MM.1S (cell line): ENCODE results near the gene COMTD1.
"Not testable (repeated sequence)": the region's sequence is repeated elsewhere in the genome, so short reads cannot be mapped to it uniquely, and the experiment has no call there.

Source experiments
- DNase-seq: peaks from one replicate; pipeline ENCODE4 v3.0.0-alpha.2; 2015
- H2AFZ ChIP-seq: fragments of 300-600 bp; sonication (generic); 2 replicates; pipeline ENCODE4 v1.6.0; 2016; ENCODE audit warnings: antibody characterized with exemption, low read length
- H3F3A ChIP-seq: fragments of 300-600 bp; sonication (generic); 2 replicates; pipeline ENCODE4 v1.6.1; 2016; ENCODE audit warnings: mild to moderate bottlenecking, antibody characterized with exemption, low read length, moderate library complexity, mixed read lengths; ENCODE audit not compliant: insufficient read depth
- H3K27ac ChIP-seq: fragments of 300-600 bp; sonication (generic); 2 replicates; pipeline ENCODE4 v1.5.1; 2016; ENCODE audit warnings: mild to moderate bottlenecking, low read length
- H3K27me3 ChIP-seq: fragments of 300-600 bp; sonication (generic); replicated peaks from 2 replicates; pipeline ENCODE4 v1.6.0; 2016; ENCODE audit warnings: low read length; ENCODE audit not compliant: insufficient read depth
- H3K36me3 ChIP-seq: fragments of 300-600 bp; sonication (generic); replicated peaks from 2 replicates; pipeline ENCODE4 v1.6.1; 2016; ENCODE audit warnings: mild to moderate bottlenecking, low read length, mixed read lengths; ENCODE audit not compliant: insufficient read depth
- H3K4me1 ChIP-seq: fragments of 300-600 bp; sonication (generic); 2 replicates; pipeline ENCODE4 v1.6.1; 2016; ENCODE audit warnings: low read length, mixed read lengths
- H3K4me2 ChIP-seq: fragments of 300-600 bp; sonication (generic); 2 replicates; pipeline ENCODE4 v1.6.0; 2016; ENCODE audit warnings: low read depth, low read length
- H3K4me3 ChIP-seq: fragments of 300-600 bp; sonication (generic); 2 replicates; pipeline ENCODE4 v1.5.1; 2016; ENCODE audit warnings: low read length, mixed read lengths
- H3K79me2 ChIP-seq: fragments of 300-600 bp; sonication (generic); 2 replicates; pipeline ENCODE4 v1.6.1; 2016; ENCODE audit warnings: mixed run types, low read length, mixed read lengths
- H3K9ac ChIP-seq: fragments of 300-600 bp; sonication (generic); 2 replicates; pipeline ENCODE4 v1.6.1; 2016; ENCODE audit warnings: low read length, mixed read lengths
- H3K9me2 ChIP-seq: fragments of 300-600 bp; sonication (generic); replicated peaks from 2 replicates; pipeline ENCODE4 v1.6.1; 2016; ENCODE audit warnings: mild to moderate bottlenecking, low read length, mixed read lengths; ENCODE audit not compliant: insufficient read depth
- H3K9me3 ChIP-seq: fragments of 300-600 bp; sonication (generic); replicated peaks from 2 replicates; pipeline ENCODE4 v1.6.1; 2016; ENCODE audit warnings: mild to moderate bottlenecking, low read length, mixed read lengths; ENCODE audit not compliant: insufficient read depth
- H4K20me1 ChIP-seq: fragments of 300-600 bp; sonication (generic); 2 replicates; pipeline ENCODE4 v1.6.1; 2016; ENCODE audit warnings: mild to moderate bottlenecking, low read length, moderate library complexity, mixed read lengths; ENCODE audit not compliant: insufficient read depth
- CTCF ChIP-seq: fragments of 300-600 bp; sonication (generic); IDR thresholded peaks from 2 replicates; pipeline ENCODE4 v1.5.1; 2016; ENCODE audit warnings: antibody characterized with exemption, low read length, mixed read lengths
- EZH2 ChIP-seq: fragments of 300-600 bp; sonication (generic); optimal IDR thresholded peaks from 2 replicates; pipeline ENCODE3; 2017; ENCODE audit warnings: low read depth, mild to moderate bottlenecking, antibody characterized with exemption, low read length, mixed read lengths
- EZH2phosphoT487 ChIP-seq: fragments of 300-600 bp; sonication (generic); IDR thresholded peaks from 2 replicates; pipeline ENCODE4 v1.6.1; 2018; ENCODE audit warnings: antibody characterized with exemption, low read length

The COMTD1 gene

DNA sequence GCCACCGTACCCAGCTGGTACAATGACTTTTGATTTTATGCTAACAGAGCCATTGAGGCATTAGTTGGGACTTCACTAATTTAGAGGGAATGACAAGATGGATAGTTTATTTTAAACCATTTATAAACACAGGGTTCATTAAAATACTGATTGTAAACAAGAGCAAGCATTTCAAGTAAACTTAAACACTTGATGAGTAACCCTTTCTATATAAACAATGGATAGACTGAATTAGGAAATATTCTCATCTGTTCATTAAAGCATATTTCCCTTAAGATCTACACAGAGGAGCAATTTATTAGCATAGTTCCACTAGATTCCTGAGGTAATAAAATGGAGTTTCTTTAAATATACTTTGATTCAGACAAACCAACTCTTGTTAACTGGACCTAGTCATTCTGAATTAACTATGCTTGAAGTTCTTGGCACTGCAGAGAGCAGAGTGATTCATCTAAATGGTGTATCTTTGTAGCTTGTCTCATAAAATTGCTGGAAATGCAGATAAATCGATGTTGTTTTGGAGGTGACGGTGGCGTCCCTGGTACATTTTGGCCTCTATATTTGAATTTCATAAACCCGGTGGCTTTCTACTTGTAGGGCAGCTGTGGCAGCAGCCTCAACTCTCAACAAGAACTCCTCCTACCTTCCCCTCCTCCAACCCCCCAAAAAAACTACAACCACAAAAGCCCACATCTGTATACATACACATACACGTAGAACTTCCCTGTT lies 40.6 kb downstream of the COMTD1 start:
- Histone ChIP-seq H3F3A (no peaks in the 10 kb centered on the region), H2AFZ (no peak overlapping the region), H3K27ac (no peak overlapping the region), H3K9ac (no peak overlapping the region), H4K20me1 (no peaks in the 10 kb centered on the region), H3K4me3 (no peak overlapping the region), H3K79me2 (no peaks in the 10 kb centered on the region), H3K4me2 (no peak overlapping the region), H3K9me3 (no peaks in the 10 kb centered on the region), H3K36me3 (no peaks in the 10 kb centered on the region), H3K27me3 (no peaks in the 10 kb centered on the region), H3K4me1 (no peaks in the 10 kb centered on the region), H3K9me2 (no peaks in the 10 kb centered on the region)
- TF ChIP-seq EZH2 (no peak), EZH2phosphoT487 (no peak), CTCF (no peak)
- DNase-seq: no peak

GRCh38 chr10:75194625-75195024 lies 41.1 kb downstream of the COMTD1 start:
- H3K27ac ChIP-seq, H3F3A ChIP-seq, H3K27me3 ChIP-seq, DNase-seq, H3K4me1 ChIP-seq, H3K36me3 ChIP-seq, H3K4me2 ChIP-seq, H3K9me3 ChIP-seq, H4K20me1 ChIP-seq, H3K4me3 ChIP-seq, H3K9me2 ChIP-seq, H3K9ac ChIP-seq, H3K79me2 ChIP-seq, H2AFZ ChIP-seq: not testable (repeated sequence)

DNA sequence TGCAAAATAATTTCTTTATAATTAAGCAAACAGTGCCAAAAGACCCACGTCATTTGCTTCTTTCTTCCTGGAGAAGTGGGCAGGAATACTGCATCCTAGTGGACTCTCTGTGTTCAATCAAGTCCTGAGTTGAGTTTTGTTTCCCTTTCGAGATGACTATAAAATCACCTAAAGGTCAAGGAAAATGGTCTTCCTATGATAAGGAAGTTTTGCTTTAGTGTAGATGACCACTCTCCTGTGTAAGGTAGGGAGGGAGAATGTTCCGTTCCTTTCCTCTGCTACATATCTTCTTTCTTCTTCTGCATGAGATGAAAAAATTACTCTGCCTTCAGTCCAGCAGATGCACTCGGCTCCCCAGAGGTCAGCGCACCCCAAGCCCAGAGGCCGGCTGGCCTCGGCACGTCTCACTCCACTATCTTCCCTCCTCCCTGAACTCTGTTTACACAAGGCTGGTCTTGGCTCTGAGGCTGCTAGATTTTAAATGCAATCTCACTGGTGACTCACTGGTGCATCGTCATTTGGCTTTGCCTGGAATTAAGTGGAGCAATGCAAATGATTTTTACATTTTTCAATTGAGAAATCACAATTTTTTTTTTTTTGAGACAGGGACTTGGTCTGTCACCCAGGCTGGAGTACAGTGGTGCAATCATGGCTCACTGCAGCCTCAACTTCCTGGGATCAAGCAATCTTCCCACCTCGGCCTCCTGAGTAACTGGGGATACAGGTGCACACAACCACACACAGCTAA lies 43.8 kb downstream of the COMTD1 start:
- Histone ChIP-seq H4K20me1 (no peaks in the 10 kb centered on the region), H2AFZ (no peak overlapping the region), H3K36me3 (no peaks in the 10 kb centered on the region), H3F3A (peaks cover 4% of the 10 kb centered on the region; the same call in 1 of the 2 replicates), H3K4me2 (no peak overlapping the region), H3K9me3 (no peaks in the 10 kb centered on the region), H3K27ac (no peak overlapping the region), H3K79me2 (no peaks in the 10 kb centered on the region), H3K4me3 (no peak overlapping the region), H3K9me2 (no peaks in the 10 kb centered on the region), H3K4me1 (no peaks in the 10 kb centered on the region), H3K9ac (no peak overlapping the region), H3K27me3 (no peaks in the 10 kb centered on the region)
- DNase-seq: no peak
- no peak for TF ChIP-seq EZH2phosphoT487

DNA sequence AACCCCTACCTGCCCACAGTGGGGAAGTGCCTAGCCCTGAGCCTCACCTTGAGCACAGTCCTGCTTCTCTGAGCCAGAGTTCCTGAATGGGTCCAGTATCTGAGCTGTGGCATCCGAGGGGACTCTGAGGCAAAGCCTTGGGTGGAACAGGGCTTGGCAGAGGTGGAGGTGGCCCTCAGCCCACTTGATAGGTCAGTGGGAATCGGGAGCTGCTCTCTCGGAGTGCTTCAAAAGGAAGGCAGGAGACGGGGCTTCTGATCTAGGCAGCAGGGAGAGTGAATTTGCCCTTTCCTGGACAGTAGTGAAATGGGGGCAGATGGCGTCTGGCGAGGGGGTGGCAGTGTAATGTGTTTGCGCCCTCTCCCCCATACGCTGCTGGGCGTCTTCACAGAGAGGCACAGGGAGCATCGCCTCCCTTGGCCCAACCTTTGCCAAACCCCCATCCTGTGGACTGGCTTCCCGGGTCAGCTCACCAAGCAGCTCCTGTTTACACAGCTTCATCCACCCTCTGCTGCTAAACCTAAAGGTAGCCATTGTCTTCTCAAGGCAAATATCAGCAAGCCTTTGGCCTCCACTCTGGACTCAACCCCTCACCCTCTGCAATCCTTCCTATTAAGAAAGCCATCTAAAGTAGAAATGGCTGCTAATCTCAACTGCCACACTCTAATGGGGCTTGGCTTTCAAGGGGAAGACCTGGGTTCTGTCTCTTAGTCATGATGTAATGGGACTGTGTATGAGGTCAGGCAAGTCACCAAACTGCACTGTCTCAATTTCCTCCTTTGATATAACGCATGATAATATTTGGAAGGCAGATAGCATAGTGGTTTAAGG lies 46.3 kb downstream of the COMTD1 start:
- H3K36me3 ChIP-seq: no peaks in the 10 kb centered on the region
- H3F3A ChIP-seq: peaks cover 4% of the 10 kb centered on the region; the same call in 1 of the 2 replicates
- no peak overlapping the region for H3K27ac ChIP-seq
- H3K4me3 ChIP-seq: no peak overlapping the region
- no peaks in the 10 kb centered on the region for H3K9me3 ChIP-seq
- no peaks in the 10 kb centered on the region for H3K79me2 ChIP-seq
- no peaks in the 10 kb centered on the region for H3K27me3 ChIP-seq
- H2AFZ ChIP-seq: no peak overlapping the region
- no peaks in the 10 kb centered on the region for H3K4me1 ChIP-seq
- no peak overlapping the region for H3K9ac ChIP-seq
- no peak for DNase-seq
- no peaks in the 10 kb centered on the region for H3K9me2 ChIP-seq
- no peaks in the 10 kb centered on the region for H4K20me1 ChIP-seq
- H3K4me2 ChIP-seq: no peak overlapping the region
- TF ChIP-seq CTCF: no peak
- TF ChIP-seq EZH2: no peak

DNA sequence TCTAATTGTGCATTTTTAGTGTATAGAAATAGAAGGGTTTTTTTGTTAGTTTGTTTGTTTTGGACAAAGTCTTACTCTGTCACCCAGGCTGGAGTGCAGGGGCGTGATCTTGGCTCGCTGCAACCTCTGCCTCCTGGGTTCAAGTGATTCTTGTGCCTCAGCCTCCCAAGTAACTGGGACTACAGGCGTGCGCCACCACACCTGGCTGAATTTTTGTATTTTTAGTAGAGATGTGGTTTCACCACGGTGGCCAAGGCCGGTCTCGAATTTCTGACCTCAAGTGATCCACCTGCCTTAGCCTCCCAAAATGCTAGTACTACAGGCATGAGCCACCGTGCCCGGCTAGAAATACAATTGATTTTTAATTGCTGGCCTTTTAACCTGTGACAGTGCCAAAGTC lies 47.2 kb downstream of the COMTD1 start:
- H2AFZ ChIP-seq: peak overlapping the region; percentile 59; the same call in 1 of the 2 replicates
- not testable (repeated sequence) for H4K20me1 ChIP-seq, H3K79me2 ChIP-seq, H3K9me3 ChIP-seq, H3K27me3 ChIP-seq, DNase-seq, H3K36me3 ChIP-seq, H3F3A ChIP-seq, H3K4me1 ChIP-seq, H3K9ac ChIP-seq, H3K9me2 ChIP-seq
- H3K4me2 ChIP-seq: peak overlapping the region; percentile 64; the same call in 1 of the 2 replicates
- 0 out of 2 replicates have a peak overlapping the region, but pooled peaks have one; percentile 2 for H3K4me3 ChIP-seq
- peak overlapping the region; percentile 34; the same call in 1 of the 2 replicates for H3K27ac ChIP-seq
